Psoas muscle (tissue), 8 donors: ENCODE measurements around the gene SLC27A5. TPM values are rescaled to one million over a fixed set of nuclear protein-coding genes. Genes with fewer than 3 reads are reported as not detected.

Experiments
- ATAC-seq, 4 donors: fragments of 200-7000 bp; cut with Tn5 transposase; one replicate each; pipeline ENCODE4 v1.9.1; 2020; ENCODE audit warnings: moderate library complexity in 3 of 4, mild to moderate bottlenecking in 2 of 4
- DNase-seq, 2 donors: peaks; one replicate each; pipeline ENCODE4 v3.0.0-alpha.2; 2020
- H3K27ac ChIP-seq: fragments of 200-600 bp; one replicate; pipeline ENCODE4 v1.8.0; 2022
- H3K27me3 ChIP-seq, 3 donors: fragments of 200-600 bp in 1 of 3; one replicate each; pipeline versions ENCODE4 v1.6.1 to v1.8.0; 2013 to 2022; ENCODE audit warnings: low read length in 2 of 3, mild to moderate bottlenecking in 2 of 3, moderate library complexity in 1 of 3; ENCODE audit not compliant: insufficient read depth in 3 of 3
- H3K36me3 ChIP-seq, 2 donors: fragments of 200-600 bp in 1 of 2; one replicate each; pipeline versions ENCODE4 v1.6.1 to v1.8.0; 2013 to 2022; ENCODE audit warnings: low read depth in 1 of 2, mild to moderate bottlenecking in 1 of 2, moderate library complexity in 1 of 2; ENCODE audit not compliant: insufficient read depth in 1 of 2
- H3K4me1 ChIP-seq: fragments of 200-600 bp; one replicate; pipeline ENCODE4 v1.8.0; 2022
- H3K4me3 ChIP-seq: fragments of 200-600 bp; one replicate; pipeline ENCODE4 v1.8.0; 2022; ENCODE audit warnings: mild to moderate bottlenecking
- H3K9me3 ChIP-seq: fragments of 200-600 bp; one replicate; pipeline ENCODE4 v1.8.0; 2022
- CTCF ChIP-seq: fragments of 200-600 bp; IDR thresholded peaks from one replicate; pipeline ENCODE4 v1.8.0; 2022; ENCODE audit warnings: antibody characterized with exemption
- WGBS, 3 donors: extraction: QIAGEN DNeasy Blood & Tissue Kit; methylation state at CpG; one replicate each; pipeline versions ENCODE4 v1.1.6 to v1.1.7; 2013; 5-methylcytosine and 5-hydroxymethylcytosine counted together
- intact Hi-C, 2 donors: fragments of 100-400 bp; cut with DNase I; formaldehyde crosslinking; loops; one replicate each; pipeline versions ENCODE4 v1.11.0 to v1.14.2; 2022
- polyA plus RNA-seq, 3 donors: library from polyadenylated mRNA; stranded (reverse); fragments of 200-250 nt; gene quantifications; one replicate each; pipeline ENCODE4 v1.2.3, GENCODE V29; 2013
- total RNA-seq, 4 donors: library from RNA; stranded (reverse); fragmentation: NEBNext Ultra II Directional in 2 of 4; extraction: Animal tissue kit (Norgen Biotek cat#: 25700) in 2 of 4; gene quantifications; one replicate each; pipeline versions ENCODE4 v1.2.1 to v1.2.4, GENCODE V29; 2021 to 2023
- donor health status: healthy with polysubstance abuse.
- donor health status: DM: no; HTN: no; CAD: no; lungs with moderate emphysema.
- donor health status: Bipolar disorder and iron deficiency.
- donor health status: healthy.
- donor health status: DM: yes; HTN: yes; CAD: no.
- donor health status: DM: no; HTN: no; CAD: no.
- donor health status: DM: no; HTN: no; CAD: no.
- donor health status: DM: yes; HTN: yes; CAD: no.

SLC27A5 gene
- total and polyA plus RNA-seq, 7 donors, result 3.1 to 11.0 (median 6.1) TPM

- 2% methylated on average over 59 to 60 of the region's 60 CpGs for WGBS, 3 donors
- DNase-seq (peak; percentile 100), ATAC-seq (peak; percentile 97 to 99 (median 98))
- Histone ChIP-seq H3K9me3 (no peaks in the 10 kb centered on the region), H3K4me3 (peak overlapping the region; percentile 68), H3K27ac (peak overlapping the region; percentile 82), H3K4me1 (peaks cover 19% of the 10 kb centered on the region), H3K27me3 (no peaks in the 10 kb centered on the region), H3K36me3 (no peaks in the 10 kb centered on the region)
- intact Hi-C loops, result no loop called here
- peak; percentile 16 for TF ChIP-seq CTCF
Measured at GRCh38 chr19:58499021-58499927, 12.5 kb downstream of the SLC27A5 start.

- Histone ChIP-seq H3K9me3 (no peaks in the 10 kb centered on the region), H3K4me1 (peaks cover 19% of the 10 kb centered on the region), H3K27ac (peak overlapping the region; percentile 82), H3K27me3 (no peaks in the 10 kb centered on the region), H3K4me3 (peak overlapping the region; percentile 68), H3K36me3 (no peaks in the 10 kb centered on the region)
- TF ChIP-seq CTCF, result no peak
- DNase-seq, result peak in 1 of 2 donors; percentile 70
- ATAC-seq, result peak; percentile 3 to 16 (median 8)
- intact Hi-C loops, result no loop called here
- 51 to 58% (median 54%) methylated on average over 22 of the region's 22 CpGs for WGBS, 3 donors
Measured at GRCh38 chr19:58498316-58499020, 13.3 kb downstream of the SLC27A5 start.

- TF ChIP-seq CTCF, result no peak
- 79 to 83% (median 82%) methylated on average over 7 to 8 of the region's 8 CpGs for WGBS, 3 donors
- intact Hi-C loops, result no loop called here
- Histone ChIP-seq H3K27me3 (no peaks in the 10 kb centered on the region), H3K9me3 (no peaks in the 10 kb centered on the region), H3K36me3 (no peaks in the 10 kb centered on the region), H3K27ac (no peak overlapping the region), H3K4me1 (peaks cover 19% of the 10 kb centered on the region), H3K4me3 (no peak overlapping the region)
- ATAC-seq (no peak), DNase-seq (no peak)
Measured at GRCh38 chr19:58497634-58498170, 14.1 kb downstream of the SLC27A5 start.

- H3K27me3 ChIP-seq, result no peaks in the 10 kb centered on the region
- no peak overlapping the region for H3K27ac ChIP-seq
- WGBS, 3 donors, result 77 to 91% (median 86%) methylated on average over 14 of the region's 14 CpGs
- no peak for TF ChIP-seq CTCF
- no peak overlapping the region for H3K4me3 ChIP-seq
- no peaks in the 10 kb centered on the region for H3K9me3 ChIP-seq
- DNase-seq, result no peak
- no peak for ATAC-seq
- H3K4me1 ChIP-seq, result no peaks in the 10 kb centered on the region
- no peaks in the 10 kb centered on the region for H3K36me3 ChIP-seq
- intact Hi-C loops, result no loop called here
Measured at GRCh38 chr19:58492265-58492664, 19.5 kb downstream of the SLC27A5 start.
